ENCODE data around the gene P2RX5.
"Not testable (repeated sequence)": the region's sequence is repeated elsewhere in the genome, so short reads cannot be mapped to it uniquely, and the experiment has no call there.

GRCh38 chr17:3702041-3702539 is 6.1 kb upstream of the P2RX5 start:
- not testable (repeated sequence) for TF ChIP-seq CTCF (conservative IDR thresholded peaks at IDR 0.05; ENCODE audit: low read length); EZH2phosphoT487 (IDR thresholded peaks at IDR 0.05; ENCODE audit: borderline replicate concordance)

Data from Loucy (cell line).